Muscle layer of duodenum (tissue), 2 donors: ENCODE data around the gene ARHGAP28.

Experiments
- H3K27ac ChIP-seq: one replicate; pipeline ENCODE4 v1.7.0; 2013; ENCODE audit warnings: mild to moderate bottlenecking, low read length
- H3K27me3 ChIP-seq: one replicate; pipeline ENCODE4 v1.7.0; 2013; ENCODE audit warnings: low read depth, mild to moderate bottlenecking, control low read depth, low read length
- H3K36me3 ChIP-seq, 2 donors: one replicate each; pipeline ENCODE4 v1.7.0; 2013; ENCODE audit warnings: low read length in 2 of 2, control low read depth in 1 of 2, mild to moderate bottlenecking in 1 of 2; ENCODE audit not compliant: insufficient read depth in 2 of 2, control insufficient read depth in 1 of 2
- H3K4me1 ChIP-seq, 2 donors: one replicate each; pipeline ENCODE4 v1.7.0; 2013; ENCODE audit warnings: low read length in 2 of 2, mild to moderate bottlenecking in 2 of 2, control low read depth in 1 of 2, moderate library complexity in 1 of 2; ENCODE audit not compliant: insufficient read depth in 2 of 2, control insufficient read depth in 1 of 2
- H3K4me3 ChIP-seq, 2 donors: one replicate each; pipeline ENCODE4 v1.7.0; 2013; ENCODE audit warnings: low read length in 2 of 2, low read depth in 1 of 2, mild to moderate bottlenecking in 1 of 2
- H3K9me3 ChIP-seq, 2 donors: one replicate each; pipeline ENCODE4 v1.7.0; 2013; ENCODE audit warnings: low read length in 2 of 2, control low read depth in 1 of 2, mild to moderate bottlenecking in 1 of 2; ENCODE audit not compliant: control insufficient read depth in 1 of 2
- donor health status: healthy.

ARHGAP28 gene

DNA sequence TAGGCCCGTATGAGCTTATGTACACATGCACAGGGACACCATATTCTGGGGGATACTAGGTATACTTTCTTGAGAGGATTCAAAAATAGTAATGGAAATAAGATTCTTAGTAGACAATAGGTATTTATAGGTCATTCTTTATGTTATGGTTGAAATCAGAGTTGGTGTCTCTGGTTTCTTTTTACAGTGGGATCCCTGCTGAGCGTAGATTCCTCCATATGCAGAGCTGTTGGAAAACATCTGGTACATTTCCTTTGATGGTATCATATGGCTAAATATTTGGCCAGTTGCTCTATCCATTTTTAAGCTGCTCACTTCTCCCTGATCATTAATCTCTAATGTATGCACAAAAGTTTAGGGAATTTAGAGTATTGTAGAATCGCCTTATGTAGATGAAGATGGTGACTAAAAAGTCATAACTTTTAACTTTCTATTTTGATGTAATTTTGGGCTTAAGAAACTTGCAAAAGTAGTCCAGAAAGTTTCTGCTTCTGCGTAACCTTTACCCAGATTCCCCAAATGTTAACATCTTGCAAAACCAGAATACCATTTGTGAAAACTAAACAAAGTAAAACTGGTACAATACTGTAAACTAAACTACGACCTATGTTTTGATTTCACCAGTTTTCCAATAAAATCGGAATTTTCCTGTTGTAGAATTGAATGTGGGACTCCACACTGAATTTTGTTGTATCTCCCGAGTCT, 5.4 kb downstream of the ARHGAP28 start:
- H3K36me3 ChIP-seq = no peaks in the 10 kb centered on the region
- no peaks in the 10 kb centered on the region for H3K27me3 ChIP-seq
- H3K9me3 ChIP-seq = no peaks in the 10 kb centered on the region
- peaks cover 0 to 3% of the 10 kb centered on the region in 2 donors for H3K4me1 ChIP-seq
- no peak overlapping the region for H3K4me3 ChIP-seq
- H3K27ac ChIP-seq = no peak overlapping the region

DNA sequence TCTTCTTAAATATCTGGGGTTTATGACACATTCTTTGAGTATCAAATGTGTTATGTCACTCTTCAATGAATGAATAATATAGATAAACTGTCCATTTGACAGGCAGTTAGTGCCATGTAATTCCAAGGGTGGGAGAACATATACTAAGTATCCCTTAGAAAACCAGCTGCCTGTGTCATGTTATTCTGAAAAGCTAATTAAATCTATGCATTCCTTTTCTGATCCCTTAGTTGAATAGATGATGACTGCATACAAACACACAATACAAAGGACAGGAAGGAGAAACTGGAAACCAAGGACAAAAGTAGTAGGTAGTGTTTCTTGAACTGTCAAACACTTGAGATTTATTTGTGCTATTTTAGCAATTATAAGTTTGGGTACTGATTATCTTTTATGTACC, 8.3 kb downstream of the ARHGAP28 start:
- H3K4me3 ChIP-seq = no peak overlapping the region
- H3K9me3 ChIP-seq = no peaks in the 10 kb centered on the region
- H3K27ac ChIP-seq = no peak overlapping the region
- H3K4me1 ChIP-seq = peaks cover 0 to 3% of the 10 kb centered on the region in 2 donors
- H3K36me3 ChIP-seq = no peaks in the 10 kb centered on the region
- no peaks in the 10 kb centered on the region for H3K27me3 ChIP-seq

DNA sequence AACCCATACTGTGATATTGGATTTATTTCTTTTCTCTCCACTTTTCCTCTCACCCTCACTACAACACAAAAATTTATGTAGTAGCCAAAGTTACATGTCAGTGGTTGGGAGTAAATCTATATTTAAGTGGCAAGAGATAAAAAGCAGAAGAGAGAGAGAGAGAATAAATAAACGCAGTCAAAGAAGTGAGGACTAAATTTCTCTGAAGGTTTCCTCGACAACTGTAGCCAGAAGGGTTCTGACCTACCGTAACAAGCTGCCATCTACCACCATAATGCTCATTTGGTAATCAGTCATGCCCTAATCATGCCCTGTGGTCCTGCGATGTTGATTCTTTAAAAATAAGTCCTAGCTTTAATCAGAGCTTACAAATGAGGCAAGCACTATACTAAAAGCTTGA, 9.1 kb downstream of the ARHGAP28 start:
- Histone ChIP-seq H3K27ac (no peak overlapping the region), H3K4me3 (no peak overlapping the region), H3K36me3 (no peaks in the 10 kb centered on the region), H3K4me1 (peaks cover 0 to 3% of the 10 kb centered on the region in 2 donors), H3K27me3 (no peaks in the 10 kb centered on the region), H3K9me3 (no peaks in the 10 kb centered on the region)

DNA sequence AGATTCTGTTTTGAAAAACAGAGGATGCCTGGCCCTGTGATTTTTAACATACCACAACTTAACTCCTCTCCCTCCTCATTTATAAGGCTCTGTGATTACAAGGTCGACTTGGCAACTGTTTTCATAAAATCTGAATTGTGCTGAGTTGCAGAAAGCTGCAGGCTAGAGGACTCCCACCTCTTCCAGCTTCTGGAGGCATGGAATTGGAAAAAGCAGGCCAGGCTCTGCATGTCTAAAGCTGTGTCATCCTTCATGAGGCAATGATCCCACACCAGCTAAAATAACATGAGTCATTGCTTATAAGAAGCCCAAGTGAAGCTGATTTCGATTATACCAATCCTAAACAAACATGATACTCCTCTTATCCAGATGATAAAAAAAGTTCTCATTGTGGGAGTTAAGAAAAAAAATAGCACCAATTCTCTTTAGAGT, 11.7 kb downstream of the ARHGAP28 start:
- Histone ChIP-seq H3K4me1 (peaks cover 0 to 3% of the 10 kb centered on the region in 2 donors), H3K27ac (no peak overlapping the region), H3K36me3 (no peaks in the 10 kb centered on the region), H3K27me3 (no peaks in the 10 kb centered on the region), H3K9me3 (no peaks in the 10 kb centered on the region), H3K4me3 (no peak overlapping the region)

DNA sequence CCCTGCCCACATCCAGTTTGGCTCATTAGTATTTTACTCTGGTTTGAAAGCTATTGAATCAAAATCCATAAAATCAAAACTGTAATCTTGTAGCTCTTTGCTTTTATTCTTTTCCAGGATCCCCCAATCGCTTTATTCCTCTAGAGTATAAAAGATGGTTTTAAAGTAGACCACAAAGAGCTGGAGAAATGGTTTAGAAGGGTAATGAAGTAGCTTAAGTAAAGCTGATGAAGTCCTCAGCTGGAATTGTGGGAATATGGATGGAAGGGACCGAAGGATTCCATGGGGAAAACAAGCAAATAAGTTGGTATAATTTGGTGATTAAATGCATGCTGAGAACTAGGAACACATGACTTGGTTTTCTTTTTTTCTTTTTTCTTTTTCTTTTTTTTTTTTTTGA, 12.3 kb downstream of the ARHGAP28 start:
- H3K4me3 ChIP-seq = no peak overlapping the region
- peaks cover 0 to 3% of the 10 kb centered on the region in 2 donors for H3K4me1 ChIP-seq
- no peak overlapping the region for H3K27ac ChIP-seq
- no peaks in the 10 kb centered on the region for H3K9me3 ChIP-seq
- no peaks in the 10 kb centered on the region for H3K36me3 ChIP-seq
- no peaks in the 10 kb centered on the region for H3K27me3 ChIP-seq

DNA sequence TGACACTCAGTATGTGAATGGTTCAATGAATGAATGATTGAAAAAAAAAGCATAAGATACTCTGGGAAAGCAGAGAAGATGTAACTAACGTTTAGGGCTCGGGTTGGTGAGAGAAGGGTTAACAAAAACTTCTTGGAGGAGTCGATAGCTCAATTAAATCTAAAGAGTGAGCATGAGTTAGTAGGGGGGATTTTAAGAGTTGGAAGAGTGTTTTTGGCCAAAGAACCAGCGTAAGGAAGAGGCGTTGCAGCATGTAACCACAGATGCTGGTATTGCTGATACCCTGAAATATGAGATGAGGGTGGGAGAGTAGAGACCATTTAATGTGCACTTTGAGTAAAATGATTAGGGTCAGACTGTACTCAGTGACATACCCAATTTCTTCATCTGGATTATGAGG, 14.5 kb downstream of the ARHGAP28 start:
- Histone ChIP-seq H3K36me3 (no peaks in the 10 kb centered on the region), H3K4me3 (no peak overlapping the region), H3K4me1 (peaks cover 0 to 3% of the 10 kb centered on the region in 2 donors), H3K9me3 (no peaks in the 10 kb centered on the region), H3K27me3 (no peaks in the 10 kb centered on the region), H3K27ac (no peak overlapping the region)

DNA sequence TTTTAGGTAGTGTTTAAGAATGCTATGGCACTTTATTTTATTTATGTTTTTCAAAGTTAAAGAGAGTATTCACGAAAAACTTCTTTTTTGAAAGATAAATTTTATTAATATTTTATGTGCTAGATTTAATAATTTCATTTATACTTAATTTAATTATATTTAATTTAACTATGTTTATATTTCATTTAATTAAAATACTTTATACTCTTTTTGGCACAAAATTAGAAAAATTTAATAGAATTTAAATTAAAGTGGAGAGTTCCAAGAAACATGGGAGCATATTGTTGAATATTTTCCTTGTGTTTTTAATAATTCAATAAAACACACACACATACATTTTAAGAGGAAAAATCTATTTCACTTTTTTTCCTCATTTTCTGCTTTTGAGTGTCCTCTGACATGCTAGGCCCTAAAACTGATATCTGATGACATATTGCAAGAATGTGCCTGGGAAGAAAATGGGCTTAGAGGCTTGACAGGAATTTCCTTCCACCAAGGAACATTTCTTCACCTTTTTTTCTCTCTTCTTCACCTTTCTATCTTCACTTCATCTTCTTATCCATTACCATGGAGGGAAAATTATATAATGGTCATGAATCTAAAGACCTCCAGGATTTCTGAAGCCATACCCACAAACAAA, 15.4 kb downstream of the ARHGAP28 start:
- H3K9me3 ChIP-seq = peaks cover 0 to under 1% of the 10 kb centered on the region in 2 donors
- H3K4me1 ChIP-seq = peaks cover 0 to 3% of the 10 kb centered on the region in 2 donors
- no peak overlapping the region for H3K27ac ChIP-seq
- H3K27me3 ChIP-seq = no peaks in the 10 kb centered on the region
- H3K36me3 ChIP-seq = no peaks in the 10 kb centered on the region
- no peak overlapping the region for H3K4me3 ChIP-seq

DNA sequence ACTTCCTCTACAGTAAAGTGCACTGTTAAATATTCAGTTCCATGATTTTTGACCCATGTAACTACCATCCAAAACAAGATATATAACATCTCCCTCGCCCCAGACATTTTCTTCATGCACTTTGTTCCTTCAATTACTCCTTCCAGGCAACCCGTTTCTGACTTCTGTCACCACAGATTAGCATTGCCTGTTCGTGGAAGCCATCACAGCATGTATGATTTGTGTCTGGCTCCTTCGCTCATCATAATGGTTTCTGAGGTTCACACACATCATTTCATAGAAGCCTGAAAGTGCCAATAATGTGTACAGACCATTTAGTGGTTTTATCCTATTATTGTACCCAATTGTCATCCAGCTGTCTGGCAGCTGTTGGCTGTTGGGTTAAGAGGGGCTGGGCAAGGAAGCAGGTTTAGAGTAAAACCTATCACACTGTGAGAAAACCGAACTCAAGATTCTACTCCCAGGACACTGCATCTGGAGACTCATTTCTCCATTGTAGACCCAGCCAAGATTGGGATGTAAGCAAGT, 16.1 kb downstream of the ARHGAP28 start:
- Histone ChIP-seq H3K4me3 (no peak overlapping the region), H3K4me1 (peaks cover 0 to 3% of the 10 kb centered on the region in 2 donors), H3K36me3 (no peaks in the 10 kb centered on the region), H3K27me3 (no peaks in the 10 kb centered on the region), H3K27ac (no peak overlapping the region), H3K9me3 (peaks cover 4 to 5% of the 10 kb centered on the region in 2 donors)

DNA sequence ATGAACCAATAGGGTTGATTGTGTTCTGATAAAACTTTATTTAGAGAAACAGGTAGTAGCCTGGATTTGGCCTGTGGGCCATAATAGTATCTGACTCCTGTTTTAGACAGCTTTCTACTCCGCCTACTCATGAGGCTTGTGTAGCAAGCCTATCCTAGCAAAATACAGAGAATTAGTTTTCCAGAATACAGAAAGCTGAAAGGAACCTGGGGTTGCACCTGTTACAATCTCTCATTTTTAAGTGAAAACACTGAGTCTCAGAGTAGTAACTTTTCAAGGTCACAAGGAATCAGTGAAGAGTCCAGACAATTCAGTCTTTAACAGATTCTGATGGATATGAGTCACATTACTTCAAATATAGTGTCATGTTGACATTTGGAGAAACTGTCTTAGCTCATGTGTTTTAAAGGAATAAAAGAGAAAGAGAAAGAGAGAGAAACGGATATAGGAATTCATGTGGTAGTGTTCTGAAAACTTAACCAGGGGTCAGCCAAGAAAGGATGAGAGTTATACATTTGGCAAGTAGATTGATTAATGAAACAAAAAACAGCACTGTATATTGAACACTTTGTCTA, 17.0 kb downstream of the ARHGAP28 start:
- Histone ChIP-seq H3K4me1 (peaks cover 0 to 4% of the 10 kb centered on the region in 2 donors), H3K36me3 (no peaks in the 10 kb centered on the region), H3K4me3 (no peak overlapping the region), H3K27me3 (no peaks in the 10 kb centered on the region), H3K27ac (no peak overlapping the region), H3K9me3 (peaks cover 4 to 5% of the 10 kb centered on the region in 2 donors)

DNA sequence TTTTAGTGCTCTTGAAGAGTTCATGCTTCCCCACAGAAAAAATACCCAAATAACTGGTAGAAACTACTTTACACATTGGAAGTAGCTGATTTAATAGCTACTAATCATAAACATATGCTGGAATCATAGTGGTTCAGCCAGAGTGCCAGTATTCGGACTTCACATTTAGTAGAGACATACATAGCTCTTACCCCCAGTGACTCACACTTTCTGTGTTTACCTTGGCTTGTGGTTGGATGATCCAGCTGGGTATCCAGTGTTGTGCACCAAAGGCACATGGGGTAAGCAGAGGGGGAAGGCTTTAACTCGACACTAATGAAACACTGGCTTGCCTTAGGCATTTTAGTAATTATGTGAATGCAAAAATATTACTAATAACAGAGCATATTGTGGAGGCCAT, 18.1 kb downstream of the ARHGAP28 start:
- Histone ChIP-seq H3K4me3 (no peak overlapping the region), H3K36me3 (no peaks in the 10 kb centered on the region), H3K9me3 (peaks cover 4 to 5% of the 10 kb centered on the region in 2 donors), H3K4me1 (peaks cover 0 to 8% of the 10 kb centered on the region in 2 donors), H3K27ac (no peak overlapping the region), H3K27me3 (no peaks in the 10 kb centered on the region)

DNA sequence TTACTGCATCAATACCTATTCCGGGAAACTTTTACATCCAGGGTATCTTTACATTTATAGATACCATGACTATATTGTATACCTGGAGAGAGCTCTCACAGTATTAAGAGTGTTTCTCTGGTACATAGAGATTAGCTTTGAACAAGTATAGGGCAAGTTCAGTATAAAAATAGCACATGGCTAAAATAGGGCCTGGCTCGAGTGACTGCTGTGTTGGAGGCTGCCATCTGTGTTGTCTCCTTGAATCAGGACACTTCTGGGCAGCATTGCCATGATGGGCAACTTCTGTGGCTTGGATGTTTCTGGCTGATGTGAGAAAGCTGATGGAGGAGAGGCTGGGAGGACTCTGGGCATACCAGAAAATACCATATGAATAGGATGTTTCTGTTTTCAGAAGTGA, 18.7 kb downstream of the ARHGAP28 start:
- no peak overlapping the region for H3K4me3 ChIP-seq
- peaks cover 4 to 5% of the 10 kb centered on the region in 2 donors for H3K9me3 ChIP-seq
- no peaks in the 10 kb centered on the region for H3K36me3 ChIP-seq
- H3K4me1 ChIP-seq = peaks cover 0 to 8% of the 10 kb centered on the region in 2 donors
- no peaks in the 10 kb centered on the region for H3K27me3 ChIP-seq
- no peak overlapping the region for H3K27ac ChIP-seq
